K562 (cell line): ENCODE measurements around the gene TJP3. TPM values are rescaled to one million over a fixed set of nuclear protein-coding genes. Genes with fewer than 3 reads are reported as not detected.

Source experiments
- ATAC-seq: fragments of 200-7000 bp; cut with Tn5 transposase; 3 replicates; pipeline ENCODE4 v1.9.1; 2020; ENCODE audit warnings: moderate library complexity
- BruUV-seq: library from RNA; stranded (reverse); fragments of 400-500 nt; replicated peaks from 2 replicates; lab custom pipeline; 2021; lab: Mats Ljungman, UMichigan
- CTCF ChIA-PET: fragments of 300-600 bp; formaldehyde crosslinking; extraction: SDS; loops from one replicate; lab custom pipeline; 2021; ENCODE audit warnings: low intra/inter-chr PET ratio; lab: Yijun Ruan, JAX
- POLR2A ChIA-PET: fragments of 300-600, 350-650 bp; sonication (Branson Sonifier 250); formaldehyde crosslinking; extraction: SDS; loops from one replicate; lab custom pipeline; 2021; ENCODE audit warnings: antibody characterized with exemption, inconsistent platforms; lab: Yijun Ruan, JAX
- DNase-seq, 4 experiments: peaks; one replicate each; pipeline versions ENCODE4 v3.0.0 to v3.0.0-alpha.2; 2011 to 2018; ENCODE audit warnings: low spot score in 3 of 4, mixed read lengths in 3 of 4; ENCODE audit errors: extremely low read depth in 1 of 4
- FAIRE-seq: peaks from 2 replicates; lab custom pipeline; 2011; peaks lifted over from hg19 to GRCh38; lab: Jason Lieb, UNC
- H2AFZ ChIP-seq: 2 replicates; pipeline ENCODE4 v1.6.0; 2011; ENCODE audit warnings: low read depth, low read length, control low read depth, inconsistent platforms
- H3K27ac ChIP-seq: fragments of 200-600 bp; 3 replicates; pipeline ENCODE4 v1.8.0; 2011; ENCODE audit warnings: low read depth, mild to moderate bottlenecking, control low read depth, inconsistent platforms, low read length, moderate library complexity, mixed read lengths; ENCODE audit errors: extremely low read depth
- H3K27me3 ChIP-seq, 2 experiments: fragments of 300-600 bp in 1 of 2; 2 replicates in 1 of 2; 3 replicates in 1 of 2; pipeline versions ENCODE4 v1.6.0 to v1.8.0; 2011; ENCODE audit warnings: inconsistent platforms in 2 of 2, low read length in 2 of 2, mild to moderate bottlenecking in 1 of 2, mixed read lengths in 1 of 2, moderate library complexity in 1 of 2; ENCODE audit not compliant: control insufficient read depth in 2 of 2, insufficient read depth in 2 of 2
- H3K36me3 ChIP-seq: fragments of 300-600 bp; 3 replicates; pipeline ENCODE4 v1.8.0; 2011; ENCODE audit warnings: mild to moderate bottlenecking, low read length, inconsistent platforms; ENCODE audit not compliant: control insufficient read depth, insufficient read depth
- H3K4me1 ChIP-seq, 2 experiments: fragments of 200-600 bp in 1 of 2; replicated peaks in 1 of 2; 2 replicates in 1 of 2; 3 replicates in 1 of 2; pipeline versions ENCODE4 v1.5.1 to v1.8.0; 2011; ENCODE audit warnings: inconsistent platforms in 2 of 2, low read length in 2 of 2, mild to moderate bottlenecking in 1 of 2, mixed read lengths in 1 of 2, moderate library complexity in 1 of 2; ENCODE audit not compliant: control insufficient read depth in 2 of 2, insufficient read depth in 2 of 2
- H3K4me2 ChIP-seq: 2 replicates; pipeline ENCODE4 v1.6.1; 2011; ENCODE audit warnings: low read length, control low read depth, inconsistent platforms, mixed read lengths; ENCODE audit not compliant: insufficient read depth
- H3K4me3 ChIP-seq: fragments of 200-600 bp; sonication (generic), shearing (Covaris generic); 2 replicates; pipeline ENCODE4 v1.5.1; 2016; ENCODE audit warnings: control low read depth, inconsistent platforms
- H3K79me2 ChIP-seq: fragments of 200-600 bp; 3 replicates; pipeline ENCODE4 v1.8.0; 2011; ENCODE audit warnings: low read length, inconsistent platforms; ENCODE audit not compliant: control insufficient read depth, insufficient read depth
- H3K9ac ChIP-seq, 2 experiments: 2 replicates each; pipeline versions ENCODE4 v1.6.0 to v1.6.1; 2011; ENCODE audit warnings: low read depth in 2 of 2, low read length in 2 of 2, control low read depth in 1 of 2, inconsistent platforms in 1 of 2, mild to moderate bottlenecking in 1 of 2, mixed read lengths in 1 of 2; ENCODE audit not compliant: insufficient read depth in 1 of 2
- H3K9me1 ChIP-seq: one replicate; pipeline ENCODE4 v1.6.0; 2011; ENCODE audit warnings: inconsistent platforms, mild to moderate bottlenecking, low read length, moderate library complexity; ENCODE audit not compliant: control insufficient read depth, insufficient read depth
- H3K9me3 ChIP-seq: replicated peaks from 2 replicates; pipeline ENCODE4 v1.5.1; 2011; ENCODE audit warnings: low read depth, low read length, inconsistent platforms; ENCODE audit not compliant: control insufficient read depth, insufficient read depth
- H4K20me1 ChIP-seq: replicated peaks from 2 replicates; pipeline ENCODE4 v1.6.1; 2011; ENCODE audit warnings: low read length, inconsistent platforms, mixed read lengths; ENCODE audit not compliant: control insufficient read depth, insufficient read depth
- DIDO1 ChIP-seq: fragments of 450-650 bp; IDR thresholded peaks from 2 replicates; pipeline ENCODE4 v1.6.1; 2016; ENCODE audit warnings: low read depth, missing biosample characterization, missing genetic modification characterization
- L3MBTL2 ChIP-seq: fragments of 450-650 bp; IDR thresholded peaks from 2 replicates; pipeline ENCODE4 v1.6.1; 2016; ENCODE audit warnings: mild to moderate bottlenecking, moderate library complexity
- POLR2G ChIP-seq: fragments of 200-400 bp; formaldehyde crosslinking; IDR thresholded peaks from 2 replicates; pipeline ENCODE4 v1.6.1; 2017; ENCODE audit warnings: low read depth, mild to moderate bottlenecking, antibody characterized with exemption, low read length, moderate library complexity
- RBFOX2 ChIP-seq: fragments of 200-400 bp; formaldehyde crosslinking; IDR thresholded peaks from 2 replicates; pipeline ENCODE4 v1.6.1; 2017; ENCODE audit warnings: low read depth, mild to moderate bottlenecking, low read length, moderate library complexity
- SPI1 ChIP-seq: IDR thresholded peaks from 2 replicates; pipeline ENCODE4 v1.6.1; 2011; ENCODE audit warnings: low read depth, low read length, control low read depth, borderline replicate concordance
- SREBF2 ChIP-seq: sonication (generic); formaldehyde crosslinking; IDR thresholded peaks from 2 replicates; pipeline ENCODE4 v1.4.0; 2020; ENCODE audit warnings: mild to moderate bottlenecking, missing genetic modification reagents
- ZBTB33 ChIP-seq: sonication (generic); formaldehyde crosslinking; IDR thresholded peaks from 2 replicates; pipeline ENCODE4 v1.8.1; 2023; ENCODE audit warnings: mild to moderate bottlenecking, missing genetic modification reagents
- WGBS: fragments of 100-300 bp; shearing (Covaris generic); methylation state at CpG from one replicate; pipeline ENCODE4 v1.1.6; 2016; ENCODE audit warnings: low coverage, mixed read lengths; ENCODE audit not compliant: insufficient coverage; ENCODE audit errors: missing lambda C conversion rate; 5-methylcytosine and 5-hydroxymethylcytosine counted together
- in situ Hi-C: fragments of 300-500 bp; cut with MboI; formaldehyde crosslinking; loops from 4 replicates; pipeline ENCODE4 v1.15.0; 2018; ENCODE audit warnings: inconsistent platforms, mixed read lengths
- intact Hi-C: fragments of 100-400 bp; cut with micrococcal nuclease; formaldehyde crosslinking; loops from 2 replicates; pipeline ENCODE4 v1.14.2; 2022
- polyA plus RNA-seq, 8 experiments: library from polyadenylated mRNA; depleted of rRNA in 4 of 8; stranded (reverse) in 5 of 8; unstranded in 3 of 8; fragments of >200 nt; fragmentation: Nextera tagmentation in 2 of 8; fragmentation: Illumina TruSeq in 1 of 8; extraction: Ambion mirVana in 2 of 8; extraction: Trizol in 1 of 8; gene quantifications; 2 replicates each; pipeline versions ENCODE4 v1.2.1 to v1.2.3, GENCODE V29; 2011 to 2014; ENCODE audit warnings: inconsistent platforms in 1 of 8, missing spikeins in 1 of 8
- total RNA-seq, 7 experiments: library from RNA; depleted of rRNA in 6 of 7; stranded (reverse); fragments of >200 nt in 6 of 7; fragmentation: Illumina TruSeq in 2 of 7; extraction: Trizol in 2 of 7; gene quantifications; 2 replicates each; pipeline versions ENCODE4 v1.2.1 to v1.2.3, GENCODE V29; 2011 to 2021; ENCODE audit warnings: low replicate concordance in 1 of 7

The TJP3 gene
- total and polyA plus RNA-seq, 9 of the 15 experiments (the other 6 are each of a cell fraction or from before 2014, with no cell fraction given): 0.11 to 2.4 (median 0.57) TPM; not detected in 1

DNA sequence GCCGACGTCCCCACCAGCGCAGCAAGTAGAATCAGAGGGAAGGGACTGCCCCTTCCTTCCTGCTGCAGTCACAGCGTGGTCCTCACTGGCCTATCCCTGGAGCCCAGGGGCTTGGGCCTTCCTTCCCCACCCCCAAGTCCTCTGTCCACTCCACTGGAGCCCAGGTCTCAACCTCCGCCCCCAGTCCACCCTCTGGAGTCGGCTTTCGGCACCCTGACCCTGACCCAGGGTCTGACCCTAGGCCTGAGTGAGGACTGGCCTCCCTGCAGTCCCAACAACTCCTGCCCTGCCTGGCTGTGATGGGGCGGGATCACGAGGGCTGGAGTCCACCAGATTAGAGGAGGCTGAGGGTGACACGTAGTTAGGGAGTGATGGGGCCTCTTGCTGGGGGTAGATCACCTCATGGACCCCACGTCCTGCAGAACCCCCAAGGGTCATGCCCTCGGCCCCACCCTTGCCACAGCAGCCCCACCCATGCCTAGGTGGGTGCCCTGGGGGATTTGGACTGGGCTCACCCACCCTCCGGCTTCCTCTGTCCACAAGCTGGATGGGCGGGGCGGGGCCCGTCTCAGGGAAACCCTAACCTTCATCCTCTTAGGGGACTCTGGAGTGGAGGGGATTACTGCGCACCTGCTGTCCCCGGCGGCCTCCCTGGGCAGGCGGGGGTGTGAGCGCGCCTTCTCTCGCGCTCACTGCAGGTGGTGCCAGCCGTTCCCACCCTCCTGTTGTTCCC is 60.0 kb downstream of the TJP3 start:
- intact Hi-C loops: no loop called here
- H3K4me3 ChIP-seq: no peak overlapping the region
- peaks cover 28% of the 10 kb centered on the region; the same call in 2 of the 3 replicates for H3K36me3 ChIP-seq
- 0 out of 4 replicates have a peak overlapping the region, but pooled peaks of 1 of the 2 experiments have one; percentile 22 for H3K9ac ChIP-seq
- FAIRE-seq: no peak
- ChIA-PET CTCF (no interaction called here), POLR2A (interaction anchor here (0.6 to 1.2 kb wide), 3 partner anchors 11 to 14 kb away, joined by 3 to 7 read pairs (median 4); no protein-coding TSS in a partner anchor)
- in situ Hi-C loops: no loop called here
- TF ChIP-seq DIDO1 (tag) (no peak), RBFOX2 (peak; percentile 44; the same call in 1 of the 2 replicates), SPI1 (no peak), SREBF2 (CRISPR knock-in tag) (no peak), POLR2G (0 out of 2 replicates have a peak, but pooled peaks have one; percentile 8), L3MBTL2 (no peak), ZBTB33 (CRISPR knock-in tag) (no peak)
- no peaks in the 10 kb centered on the region for H3K9me1 ChIP-seq
- no peak overlapping the region for H3K4me2 ChIP-seq
- peaks cover 3 to 47% of the 10 kb centered on the region in 2 experiments; a peak in 2 of 5 replicates for H3K4me1 ChIP-seq
- no peak overlapping the region for H3K27ac ChIP-seq
- no peak for ATAC-seq
- BruUV-seq: no TSS peak
- no peaks in the 10 kb centered on the region for H3K9me3 ChIP-seq
- no peak for DNase-seq
- no peaks in the 10 kb centered on the region for H3K27me3 ChIP-seq
- H2AFZ ChIP-seq: no peak overlapping the region
- H4K20me1 ChIP-seq: no peaks in the 10 kb centered on the region
- H3K79me2 ChIP-seq: peaks cover 4% of the 10 kb centered on the region
- WGBS: 75% methylated on average over 23 of the region's 25 CpGs
